ENCODE results near the gene MSRB1.
"Not testable (repeated sequence)": the region's sequence is repeated elsewhere in the genome, so short reads cannot be mapped to it uniquely, and the experiment has no call there.

The MSRB1 gene

DNA sequence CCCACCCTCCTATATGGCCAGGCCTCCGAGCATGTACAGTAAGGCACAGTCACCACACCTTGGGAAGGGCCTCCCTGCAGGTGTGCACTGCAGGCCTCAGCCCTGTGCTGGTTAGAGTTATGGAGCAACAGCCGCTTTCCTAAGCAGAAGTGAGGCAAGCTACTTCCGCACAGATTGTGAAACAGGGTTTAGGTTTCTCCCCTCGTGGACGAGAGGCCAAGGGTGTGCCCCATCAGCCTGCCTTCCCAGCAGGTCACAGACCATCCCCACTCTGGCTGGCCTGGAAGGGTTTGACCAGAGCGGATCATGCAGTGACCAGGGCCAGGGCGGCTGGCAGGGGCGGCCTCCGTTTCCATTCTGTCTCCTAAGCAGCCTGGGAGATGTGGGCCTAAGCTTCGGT, 4.7 kb downstream of the MSRB1 start:
- DNase-seq: no peak

DNA sequence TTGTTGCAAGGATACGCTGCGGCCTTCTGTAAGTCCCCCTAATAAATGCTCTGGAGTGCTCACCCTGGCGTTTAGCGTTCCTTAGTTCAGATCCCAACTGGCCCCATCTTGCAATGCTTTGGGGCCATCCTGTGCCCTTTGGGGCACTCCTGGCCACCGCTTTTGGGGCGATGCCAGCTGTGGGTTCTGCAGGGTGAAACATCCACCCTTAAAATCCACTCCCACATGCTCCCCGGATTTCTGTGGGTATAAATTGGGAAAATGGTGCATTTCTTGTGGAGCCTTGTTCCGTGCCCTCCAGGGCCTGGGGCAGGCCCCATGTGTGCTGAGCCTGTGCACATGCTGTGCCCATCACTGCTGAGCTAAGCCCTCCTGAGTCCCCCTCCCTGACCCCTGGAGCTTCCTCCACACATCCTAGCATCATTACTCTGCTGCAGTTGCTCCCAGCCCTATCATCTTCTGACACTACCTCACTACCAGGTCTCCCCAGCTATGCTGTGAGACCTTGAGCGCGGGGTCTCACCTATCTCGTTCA, 6.0 kb downstream of the MSRB1 start:
- no peak for DNase-seq

DNA sequence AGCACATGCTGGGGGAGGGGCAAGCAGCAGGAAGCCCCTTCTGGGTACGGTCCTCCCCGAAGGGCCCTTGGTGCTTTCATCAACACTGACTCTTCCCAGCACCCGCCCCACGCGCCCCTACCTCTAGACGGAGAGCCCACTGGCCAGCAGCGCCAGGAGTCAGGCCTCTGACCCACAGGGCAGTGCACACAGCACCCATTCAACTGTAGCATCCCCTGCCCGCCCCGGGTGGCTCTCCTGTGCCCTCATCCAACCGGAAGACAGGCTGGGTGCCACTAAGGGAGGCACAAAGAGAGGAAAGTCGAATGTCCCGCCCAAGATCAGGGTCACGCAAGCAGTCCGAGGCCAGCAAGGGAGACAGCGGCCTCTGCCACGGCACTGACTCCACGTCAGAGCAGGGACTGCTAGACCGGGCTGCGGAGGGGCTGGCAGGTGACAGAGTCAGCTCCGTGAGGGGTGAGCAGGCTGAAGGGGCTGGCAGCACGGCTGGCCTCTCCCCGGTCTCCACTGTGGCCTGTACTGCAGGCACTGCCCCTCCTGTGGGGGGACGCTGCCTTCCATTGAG, 9.8 kb downstream of the MSRB1 start:
- DNase-seq: no peak

DNA sequence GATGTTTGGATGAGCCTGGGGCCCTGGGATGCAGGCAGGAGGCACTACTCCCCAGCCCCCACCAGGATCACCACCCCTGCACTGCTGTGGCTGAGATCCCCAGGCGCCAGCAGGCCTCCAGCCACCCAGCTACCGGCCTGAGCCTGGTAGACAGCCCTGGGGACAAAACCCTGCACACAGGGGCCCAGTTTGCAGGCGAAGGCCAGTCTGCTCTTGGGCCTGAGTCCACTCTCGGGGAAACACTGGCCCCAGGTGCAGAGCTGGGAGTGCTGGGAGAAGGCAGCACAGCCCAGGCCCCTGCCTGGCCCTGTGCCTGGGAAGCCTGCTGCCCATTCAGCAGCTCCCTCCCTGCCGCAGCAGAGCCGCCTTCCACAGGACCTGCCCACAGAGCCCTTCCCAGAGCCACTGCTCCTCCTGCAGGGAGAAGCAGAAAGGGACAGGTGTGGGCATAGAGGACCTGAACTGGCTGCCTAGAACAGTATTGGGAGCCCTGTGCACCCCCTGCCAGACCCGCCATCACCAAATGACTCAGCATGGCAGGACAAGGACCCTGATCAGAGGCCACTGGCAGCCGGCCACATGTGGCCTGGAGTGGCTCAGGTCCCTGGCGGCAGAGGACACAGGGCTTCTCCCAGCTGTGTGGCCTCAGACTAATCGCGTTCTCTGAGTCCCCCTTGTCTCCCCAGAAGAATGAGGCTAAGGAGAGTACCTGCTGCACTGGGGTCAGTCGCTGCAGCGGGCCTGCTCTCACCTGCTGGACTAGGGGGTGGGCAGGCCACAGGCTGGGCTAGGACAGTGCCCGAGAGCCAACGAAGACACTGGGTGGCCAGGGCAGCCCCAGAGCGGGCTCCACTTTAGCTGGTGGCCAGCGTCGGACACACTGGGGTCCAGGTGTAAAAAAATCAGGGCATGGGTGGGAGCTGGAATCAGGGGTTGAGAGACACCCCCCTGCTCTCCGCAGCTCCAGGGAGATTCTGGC, 10.7 kb downstream of the MSRB1 start:
- DNase-seq: no peak

DNA sequence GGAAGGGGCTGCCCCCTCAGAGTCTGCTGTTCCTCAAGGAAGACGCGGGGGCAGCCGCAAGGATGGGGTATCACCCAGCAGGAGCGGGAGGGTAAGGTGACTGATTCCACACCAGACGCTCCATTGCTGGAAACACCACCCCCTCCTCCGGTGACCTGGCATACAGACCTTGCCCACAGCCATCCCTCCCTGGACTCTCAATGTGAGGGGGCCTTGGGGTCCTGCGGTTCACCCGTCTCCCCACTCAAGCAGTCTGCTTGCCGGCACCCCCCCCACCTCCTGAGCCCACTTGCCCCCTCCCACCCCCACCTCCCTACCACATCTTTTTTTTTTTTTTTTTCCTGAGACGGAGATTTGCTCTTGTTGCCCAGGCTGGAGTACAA, 12.7 kb downstream of the MSRB1 start:
- DNase-seq: no peak

DNA sequence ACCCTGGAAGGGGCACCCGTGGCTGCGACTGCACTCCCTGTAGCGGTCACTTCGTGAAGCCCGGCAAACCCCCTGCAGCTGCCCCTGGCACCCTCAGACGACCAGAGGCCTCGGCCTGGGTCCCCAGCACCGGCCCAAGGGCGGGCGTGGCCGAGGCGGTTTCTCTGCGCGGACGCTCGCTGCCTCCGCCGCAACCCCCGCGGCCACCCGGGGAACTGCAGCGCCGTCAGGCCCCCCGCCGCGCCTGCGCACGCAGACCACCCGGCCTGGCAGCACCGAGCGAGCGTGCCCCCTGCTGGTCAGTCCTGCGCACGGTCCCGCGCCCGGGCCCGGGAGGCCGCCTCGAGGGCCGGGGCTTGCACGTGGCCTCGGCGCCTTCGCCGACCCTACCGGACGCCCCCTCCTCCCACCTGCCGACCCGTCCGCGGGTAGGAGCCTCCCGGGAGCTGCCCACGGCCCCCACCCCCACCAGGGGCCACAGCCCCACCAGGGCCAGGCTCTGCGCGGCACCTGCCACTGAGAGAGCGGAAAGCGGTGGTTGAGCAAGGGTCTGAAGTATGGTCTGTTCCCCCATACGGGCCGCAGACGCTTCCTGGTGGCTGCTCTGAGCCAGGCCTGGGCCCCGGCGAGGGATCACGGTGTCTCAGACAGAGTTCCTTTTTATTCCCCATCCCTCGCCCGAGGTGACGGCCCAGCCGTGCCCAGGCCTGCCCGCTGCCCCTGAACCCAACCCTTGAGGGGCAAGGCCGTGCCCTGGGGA, 13.2 kb downstream of the MSRB1 start:
- DNase-seq: peak; percentile 82

DNA sequence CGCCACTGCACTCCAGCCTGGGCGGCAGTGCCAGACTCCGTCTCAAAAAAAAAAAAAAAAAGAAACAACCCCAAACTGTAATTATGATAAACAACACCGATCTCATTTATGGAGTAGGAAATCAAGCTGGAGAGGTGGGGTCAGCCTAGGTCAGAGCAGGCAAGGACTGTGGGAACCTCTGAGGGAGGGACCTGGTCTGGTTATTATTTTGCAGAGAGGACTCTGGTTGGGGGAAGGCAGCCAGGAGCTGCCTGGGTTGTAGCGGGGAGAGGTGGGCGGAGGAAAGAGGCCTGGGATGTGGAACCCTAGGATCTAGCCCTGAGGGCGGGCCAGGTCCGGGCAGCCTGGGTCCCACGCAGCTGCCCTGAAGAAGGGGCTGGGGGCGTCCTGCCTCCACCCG, 13.9 kb downstream of the MSRB1 start:
- peak; percentile 72 for DNase-seq

DNA sequence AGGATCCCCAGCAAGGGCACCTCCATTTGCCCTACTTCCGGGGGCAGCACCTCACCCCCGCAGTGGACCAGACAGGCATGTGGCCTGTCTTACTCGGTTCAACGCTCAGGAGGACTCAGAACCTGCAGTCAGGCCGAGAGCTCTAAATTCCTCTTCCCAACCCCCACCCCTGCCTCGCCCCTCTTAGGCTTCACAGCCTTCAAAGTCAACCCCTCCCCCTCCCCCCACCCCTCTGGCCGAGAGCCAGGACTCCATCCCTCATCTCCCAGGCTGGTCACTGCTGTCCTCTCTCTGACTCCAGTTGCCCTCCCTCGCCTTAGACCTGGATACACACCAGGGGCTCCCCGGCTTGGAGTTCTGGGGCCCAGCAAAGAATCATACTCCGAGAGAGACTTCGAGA, 16.7 kb downstream of the MSRB1 start:
- DNase-seq: no peak

DNA sequence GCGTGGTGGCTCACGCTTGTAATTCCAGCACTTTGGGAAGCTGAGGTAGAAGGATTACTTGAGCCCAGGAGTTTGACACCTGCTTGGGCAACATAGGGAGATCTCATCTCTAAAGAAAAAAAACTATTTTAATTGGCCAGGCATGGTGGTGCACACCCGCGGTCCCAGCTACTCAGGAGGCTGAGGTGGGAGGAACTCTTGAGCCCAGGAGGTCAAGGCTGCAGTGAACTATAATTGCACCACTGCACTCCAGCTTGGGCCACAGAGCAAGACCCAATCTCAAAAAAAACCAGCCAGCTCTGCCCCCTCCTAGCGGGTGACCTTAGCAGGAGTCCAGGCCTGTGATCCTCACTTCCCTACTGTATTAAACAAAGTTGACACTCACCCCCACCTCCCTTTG, 18.9 kb downstream of the MSRB1 start:
- no peak for DNase-seq

DNA sequence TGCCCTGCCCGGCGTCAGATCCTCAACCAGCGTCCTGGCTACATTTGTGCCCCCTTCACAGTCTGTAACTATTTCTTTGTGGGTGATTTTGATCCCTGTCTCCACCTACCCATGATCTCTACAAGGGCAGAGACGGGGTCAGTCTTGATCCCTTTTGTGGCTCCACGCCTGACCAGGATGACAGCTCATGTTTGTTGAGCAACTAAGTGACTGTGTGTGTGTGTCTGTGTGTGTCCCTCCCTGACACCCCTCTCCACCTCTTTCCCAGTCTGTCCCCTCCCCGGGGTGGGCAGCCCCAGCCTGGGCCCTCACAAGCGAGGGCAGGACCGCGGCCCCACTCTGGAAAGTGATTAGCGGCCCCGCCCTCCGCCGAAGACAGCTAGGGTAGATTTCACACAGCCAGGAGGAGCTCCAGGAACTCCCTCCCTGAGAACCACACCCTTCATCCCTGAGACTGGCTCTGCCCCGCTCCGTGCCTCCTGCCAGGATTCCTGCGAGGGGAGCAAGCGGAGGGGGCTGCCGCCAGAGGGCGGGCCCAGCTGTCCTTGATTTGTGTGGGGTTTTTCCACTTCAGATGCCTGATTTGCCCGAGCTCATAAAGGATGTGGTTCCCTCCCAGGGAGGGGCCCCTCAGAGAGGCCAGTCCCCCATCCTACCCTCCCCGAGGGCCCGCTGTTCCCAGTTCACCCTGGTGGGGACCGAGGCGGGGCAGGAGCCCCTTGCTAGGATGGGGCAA, 19.5 kb downstream of the MSRB1 start:
- DNase-seq: no peak

DNA sequence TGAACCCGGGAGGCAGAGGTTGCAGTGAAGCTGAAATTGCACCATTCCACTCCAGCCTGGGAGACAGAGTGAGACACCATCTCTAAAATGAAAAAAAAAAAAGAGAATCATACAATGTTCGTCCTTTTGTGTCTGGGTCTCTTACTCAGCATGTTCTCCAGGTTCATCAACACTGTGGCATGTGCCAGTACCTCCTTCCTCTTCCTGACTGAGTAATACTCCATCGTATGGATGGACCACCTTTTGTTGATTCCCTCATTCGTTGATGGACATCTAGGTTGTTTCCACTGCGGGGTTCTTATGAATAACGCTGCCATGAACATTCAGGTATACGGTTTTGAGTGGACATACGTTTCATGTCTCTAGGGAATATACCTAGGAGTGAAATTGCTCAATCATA, 20.6 kb downstream of the MSRB1 start:
- no peak for DNase-seq

DNA sequence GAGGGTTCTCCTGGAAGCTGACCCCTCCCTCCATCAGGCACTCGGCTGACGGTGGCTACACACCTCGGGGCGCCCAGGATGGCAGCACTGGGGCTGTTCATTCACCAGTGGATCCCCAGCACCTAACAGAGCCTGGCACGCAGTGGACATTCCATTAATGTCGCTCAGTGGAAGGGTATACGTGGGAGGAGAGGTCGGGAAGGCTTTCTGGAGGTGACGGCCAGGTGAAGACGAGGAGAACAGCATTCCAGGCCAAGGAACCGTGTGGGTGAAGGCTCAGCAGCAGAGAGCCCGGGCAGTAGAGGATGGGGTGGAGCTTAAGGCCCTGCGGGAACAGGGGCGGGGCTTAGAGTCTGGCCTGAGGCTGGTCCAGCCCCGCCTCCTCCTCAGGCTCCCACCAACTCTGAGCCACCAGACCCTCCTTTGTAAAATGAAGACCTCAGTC, 22.2 kb downstream of the MSRB1 start:
- DNase-seq: no peak

DNA sequence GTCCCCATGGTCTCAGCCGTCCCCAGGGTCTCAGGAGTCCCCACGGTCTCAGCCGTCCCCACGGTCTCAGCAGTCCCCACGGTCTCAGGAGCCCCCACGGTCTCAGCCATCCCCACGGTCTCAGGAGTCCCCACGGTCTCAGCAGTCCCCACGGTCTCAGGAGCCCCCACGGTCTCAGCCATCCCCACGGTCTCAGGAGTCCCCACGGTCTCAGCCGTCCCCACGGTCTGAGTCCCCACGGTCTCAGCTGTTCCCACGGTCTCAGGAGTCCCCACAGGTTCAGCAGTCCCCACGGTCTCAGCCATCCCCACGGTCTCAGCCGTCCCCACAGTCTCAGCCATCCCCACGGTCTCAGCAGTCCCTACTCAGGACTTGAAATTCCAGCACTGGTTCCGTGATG, 22.9 kb downstream of the MSRB1 start:
- DNase-seq: not testable (repeated sequence)

DNA sequence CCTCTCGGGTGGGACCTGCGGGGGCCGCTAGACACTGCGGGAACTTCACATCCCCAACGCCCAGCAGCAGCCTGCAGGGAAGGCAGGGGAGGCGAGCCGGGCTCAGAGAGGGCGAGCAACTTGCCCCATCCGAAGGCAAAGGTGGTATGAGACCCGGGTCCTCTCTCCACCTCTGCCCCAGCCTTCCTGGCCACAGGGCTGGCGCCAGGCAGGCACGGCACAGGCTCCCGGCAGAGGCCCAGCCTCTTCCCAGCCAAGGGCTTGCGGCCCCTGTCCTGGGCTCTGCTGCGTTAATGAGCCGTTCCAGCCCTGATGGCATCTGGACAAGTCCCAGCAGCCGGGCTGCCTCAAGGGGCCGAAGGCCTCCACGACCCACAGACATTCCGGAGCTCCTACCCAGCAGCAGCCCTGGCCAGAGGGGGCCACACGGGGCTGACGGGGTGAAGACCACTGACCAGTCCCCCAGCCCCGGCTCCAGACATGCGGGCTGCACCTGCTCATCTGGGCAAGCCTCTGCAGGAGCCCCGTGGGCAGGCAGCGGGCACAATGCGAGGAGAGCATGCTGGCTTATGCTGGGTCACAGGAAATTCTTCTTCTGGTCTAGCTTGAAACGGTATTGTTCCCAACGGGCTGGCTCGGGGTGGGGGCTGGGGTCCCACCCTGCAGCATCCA, 23.5 kb downstream of the MSRB1 start:
- no peak for DNase-seq

DNA sequence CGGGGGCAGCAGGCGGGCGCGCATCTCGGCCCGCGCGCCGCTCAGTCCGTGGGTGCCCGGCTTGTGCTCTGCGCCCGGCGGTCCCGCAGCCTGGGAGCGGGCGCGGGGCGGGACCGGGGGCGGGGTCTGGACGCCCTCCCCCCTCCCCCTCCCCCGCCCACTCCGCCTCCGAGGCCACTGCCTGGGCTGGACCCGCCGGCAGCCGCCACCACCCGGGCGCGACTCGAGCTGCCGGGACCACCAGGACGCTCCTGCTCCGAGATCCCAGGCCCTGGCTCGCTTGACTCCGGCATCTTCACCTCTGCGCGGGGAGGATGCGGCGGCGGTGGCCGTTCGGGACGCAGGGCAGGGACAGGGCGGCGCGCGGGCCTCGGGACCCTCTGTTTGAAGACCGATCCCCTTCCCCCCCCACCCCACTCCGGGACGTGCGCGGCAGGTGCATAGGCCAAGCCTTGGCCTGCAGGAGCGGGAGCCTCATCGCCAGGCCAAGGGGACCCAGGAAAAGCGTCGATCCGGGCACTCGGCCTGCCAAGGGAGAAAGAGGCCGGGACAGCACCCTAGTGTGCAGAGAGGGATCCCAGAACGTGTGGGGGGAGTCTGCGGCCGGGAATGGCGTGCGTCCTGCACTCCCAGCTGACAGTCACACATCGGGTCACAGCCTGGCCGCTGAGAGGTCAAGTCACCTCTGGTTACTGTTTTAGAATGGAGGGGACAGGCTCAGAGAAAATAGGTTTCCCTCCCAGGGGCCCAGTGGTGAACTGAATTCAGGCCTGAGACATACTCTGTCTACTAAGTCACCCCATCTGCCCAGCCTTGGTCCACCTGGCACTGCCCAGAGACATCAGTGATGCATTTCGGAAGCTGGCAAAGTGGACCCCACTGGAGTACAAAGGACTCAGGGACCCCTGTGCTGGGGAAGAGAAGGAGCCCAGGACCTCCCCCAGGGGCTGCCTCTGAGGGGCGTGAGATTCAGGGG, 24.4 kb downstream of the MSRB1 start, which contains the start of gene HS3ST6:
TSS of gene HS3ST6 (minus strand) at position 65 of the 976 bp plus-strand sequence. CDS start 92 bp downstream, outside the sequence.
- no peak for DNase-seq

DNA sequence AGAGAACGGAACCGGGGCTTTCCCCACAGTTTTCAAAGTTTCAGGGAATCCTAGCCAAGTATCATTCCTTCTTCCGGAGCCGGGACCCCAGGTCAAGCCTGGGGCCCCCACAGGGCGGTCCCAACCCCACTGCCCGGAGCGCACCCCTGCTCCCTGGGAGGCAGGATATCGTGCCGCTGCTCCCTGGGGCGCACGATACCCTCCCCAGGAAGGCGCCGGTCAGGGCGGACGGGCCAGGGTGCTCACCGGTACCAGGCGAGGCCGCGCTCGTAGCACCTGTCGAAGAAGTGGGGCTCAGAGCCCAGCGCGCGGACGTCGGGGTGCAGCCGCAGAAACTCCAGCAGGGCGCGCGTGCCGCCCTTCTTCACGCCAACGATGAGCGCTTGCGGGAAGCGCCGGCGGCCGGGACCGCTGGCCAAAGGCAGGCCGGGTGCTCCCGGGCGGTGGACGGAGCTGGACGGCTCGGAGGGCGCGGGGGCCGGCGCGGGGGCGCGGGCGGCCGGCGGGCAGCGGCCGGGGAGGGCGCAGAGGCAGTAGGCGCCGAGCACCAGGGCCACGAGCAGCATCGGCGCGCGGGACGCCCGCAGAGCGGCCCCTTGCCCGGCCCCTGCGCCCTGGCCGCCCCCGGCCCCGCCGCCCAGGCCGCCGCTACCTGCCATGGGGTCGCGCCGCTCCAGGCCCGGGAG, 25.2 kb downstream of the MSRB1 start:
- DNase-seq: no peak

DNA sequence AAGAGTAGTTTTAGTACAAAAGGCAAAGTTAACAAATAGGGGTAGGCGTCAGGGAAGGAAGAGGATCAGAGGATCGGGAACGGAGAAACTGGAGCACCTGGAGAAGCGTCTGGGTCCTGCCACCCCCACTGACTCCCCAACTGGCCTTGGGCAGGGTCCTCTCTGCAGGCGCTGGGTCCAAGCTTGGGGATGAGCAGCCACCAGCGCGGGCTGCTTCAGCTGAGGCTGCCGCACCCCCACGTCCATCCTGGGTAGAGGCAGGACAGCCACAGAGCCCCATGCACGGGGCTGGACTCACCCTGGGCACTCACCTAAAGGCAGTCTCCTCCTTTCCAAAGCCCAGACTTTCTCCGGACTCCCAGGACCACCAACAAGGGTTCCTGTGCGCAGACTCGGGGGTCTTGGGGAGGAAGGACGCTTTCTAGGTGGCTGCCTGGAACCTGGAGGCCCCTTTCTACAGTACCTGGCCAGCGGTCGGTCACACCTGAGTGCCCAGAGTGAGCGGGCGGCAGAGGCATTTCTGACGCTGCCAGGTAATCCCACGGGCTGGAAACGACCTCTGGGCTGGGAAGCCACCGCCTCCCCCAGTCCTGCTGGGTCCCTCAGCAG, 25.8 kb downstream of the MSRB1 start:
- DNase-seq: no peak

DNA sequence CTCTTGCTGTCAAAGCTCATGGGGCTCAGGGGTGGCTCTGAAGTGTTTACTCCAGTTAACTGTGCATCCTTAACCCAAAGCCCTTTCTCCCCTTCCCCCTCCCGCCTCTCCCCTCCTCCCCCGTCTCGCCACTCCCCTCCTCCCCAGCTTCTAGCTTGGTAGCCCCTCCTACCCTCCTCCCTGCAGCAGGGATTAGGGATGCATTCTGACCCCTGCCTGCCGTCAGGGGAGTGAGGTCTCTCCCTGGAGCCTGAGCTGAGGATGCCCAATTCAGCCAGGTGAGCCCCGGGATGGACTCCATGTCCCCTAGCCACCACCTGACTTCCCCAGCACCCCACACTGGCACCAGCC, 26.4 kb downstream of the MSRB1 start:
- DNase-seq: no peak

DNA sequence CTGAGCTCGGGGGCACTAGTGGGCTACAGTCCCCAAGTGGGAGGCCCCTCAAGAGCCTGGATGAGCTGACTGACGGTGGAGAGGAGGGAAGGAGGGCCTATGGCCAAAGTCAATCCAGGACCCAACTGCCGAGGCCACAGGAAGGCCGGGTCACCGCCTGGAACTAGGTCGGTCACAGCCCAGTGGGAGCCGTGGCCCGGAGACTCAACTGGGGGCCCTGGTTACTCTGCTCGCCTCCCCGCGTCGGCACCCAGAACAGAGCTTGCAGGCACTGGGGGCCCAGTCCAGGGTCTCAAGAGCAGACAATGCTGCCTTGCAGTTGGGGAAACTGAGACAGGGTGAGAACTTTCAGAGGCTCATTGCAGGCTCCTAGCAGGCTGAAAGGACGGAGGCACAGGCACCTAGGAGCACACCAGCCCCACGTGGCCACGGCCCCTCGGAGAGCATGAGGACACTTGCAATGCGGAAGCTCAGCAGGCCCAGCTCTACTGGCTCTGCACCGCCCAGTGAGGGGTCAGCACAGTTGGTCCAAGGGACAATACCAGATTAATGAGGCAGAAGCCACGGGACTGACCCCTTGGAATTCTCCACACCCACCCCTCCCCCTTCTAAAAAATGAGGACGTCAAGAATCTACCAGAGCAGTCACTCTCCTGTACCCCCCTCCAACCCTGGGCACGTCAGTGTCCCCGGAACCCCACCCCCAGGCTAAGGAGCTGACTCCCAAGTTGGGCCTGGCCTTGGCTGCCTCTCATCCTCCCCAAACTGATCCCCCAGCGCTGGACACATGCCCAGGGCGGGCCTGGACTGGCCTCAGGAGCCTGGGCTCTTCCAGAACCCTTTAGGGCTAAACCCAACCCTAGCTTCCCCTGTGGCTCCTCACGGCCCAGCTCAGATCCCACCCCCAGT, 27.0 kb downstream of the MSRB1 start:
- DNase-seq: no peak
